HepG2 (cell line): ENCODE results near the gene LAMA5. TPM values are rescaled to one million over a fixed set of nuclear protein-coding genes. Genes with fewer than 3 reads are reported as not detected.

Source experiments
- BORCS8-MEF2B ChIP-seq: sonication (generic); formaldehyde crosslinking; IDR thresholded peaks from 2 replicates; pipeline ENCODE4 v1.8.0; 2022; ENCODE audit warnings: mild to moderate bottlenecking, missing genetic modification reagents
- FOXJ3 ChIP-seq: sonication (generic); formaldehyde crosslinking; IDR thresholded peaks from 2 replicates; pipeline ENCODE4 v1.4.0; 2020; ENCODE audit warnings: missing genetic modification reagents, mild to moderate bottlenecking, borderline replicate concordance
- KLF16 ChIP-seq, 2 experiments: sonication (generic) in 1 of 2; formaldehyde crosslinking in 1 of 2; IDR thresholded peaks; 2 replicates each; pipeline versions ENCODE4 v1.6.1 to v1.8.0; 2016 to 2023; ENCODE audit warnings: missing genetic modification reagents in 2 of 2, missing compliant biosample characterization in 1 of 2
- NFKB2 ChIP-seq: sonication (generic); formaldehyde crosslinking; IDR thresholded peaks from 2 replicates; pipeline ENCODE4 v1.4.0; 2020; ENCODE audit warnings: missing genetic modification reagents, borderline replicate concordance
- RXRB ChIP-seq: IDR thresholded peaks from 2 replicates; pipeline ENCODE4 v1.6.1; 2016; ENCODE audit warnings: borderline replicate concordance, missing genetic modification reagents, missing compliant biosample characterization
- TBP ChIP-seq: sonication (generic); formaldehyde crosslinking; IDR thresholded peaks from 2 replicates; pipeline ENCODE4 v1.5.0; 2020; ENCODE audit warnings: missing genetic modification reagents
- ZEB1 ChIP-seq: IDR thresholded peaks from 2 replicates; pipeline ENCODE4 v1.6.1; 2012; ENCODE audit warnings: mild to moderate bottlenecking, low read depth, inconsistent platforms; ENCODE audit not compliant: insufficient replicate concordance
- ZIK1 ChIP-seq: sonication (generic); formaldehyde crosslinking; IDR thresholded peaks from 2 replicates; pipeline ENCODE4 v1.5.0; 2020; ENCODE audit warnings: mild to moderate bottlenecking, low read depth, missing genetic modification reagents, borderline replicate concordance
- ZNF672 ChIP-seq: sonication (generic); formaldehyde crosslinking; IDR thresholded peaks from 2 replicates; pipeline ENCODE4 v1.8.1; 2022; ENCODE audit warnings: missing genetic modification reagents
- polyA plus RNA-seq, 8 experiments: library from polyadenylated mRNA; depleted of rRNA in 3 of 8; stranded (reverse) in 7 of 8; unstranded in 1 of 8; fragments of >200 nt; fragmentation: Illumina TruSeq in 4 of 8; extraction: Trizol in 4 of 8; gene quantifications; 2 replicates each; pipeline versions ENCODE4 v1.2.1 to v1.2.3, GENCODE V29; 2011 to 2016; ENCODE audit warnings: low read depth in 4 of 8, missing spikeins in 1 of 8, mixed read lengths in 1 of 8; ENCODE audit not compliant: insufficient read depth in 1 of 8
- total RNA-seq, 5 experiments: library from RNA; depleted of rRNA; stranded (reverse); fragments of >200 nt; fragmentation: Illumina TruSeq; extraction: Trizol; gene quantifications; 2 replicates each; pipeline ENCODE4 v1.2.3, GENCODE V29; 2016; ENCODE audit warnings: low read depth in 1 of 5
- TF ChIP-seq, protein P1 (sequence below): IDR thresholded peaks from 2 replicates; pipeline ENCODE4 v1.6.1; 2018; ENCODE audit warnings: missing genetic modification reagents
- TF ChIP-seq, protein P2 (sequence below): sonication (generic); formaldehyde crosslinking; IDR thresholded peaks from 2 replicates; pipeline ENCODE4 v1.4.0; 2020; ENCODE audit warnings: mild to moderate bottlenecking, missing genetic modification reagents
- TF ChIP-seq, protein P3 (sequence below): sonication (generic); formaldehyde crosslinking; IDR thresholded peaks from 2 replicates; pipeline ENCODE4 v1.4.0; 2020; ENCODE audit warnings: mild to moderate bottlenecking, missing genetic modification reagents
- TF ChIP-seq, protein P4 (sequence below): sonication (generic); formaldehyde crosslinking; IDR thresholded peaks from 2 replicates; pipeline ENCODE4 v1.5.0; 2020; ENCODE audit warnings: missing genetic modification reagents
- TF ChIP-seq, protein P5 (sequence below): IDR thresholded peaks from 2 replicates; pipeline ENCODE4 v1.6.1; 2016; ENCODE audit warnings: missing biosample characterization, missing genetic modification reagents, low read depth

The LAMA5 gene
- total and polyA plus RNA-seq, 2 of the 13 experiments (the other 11 are each of a cell fraction or from before 2014, with no cell fraction given), result 21.0 to 44.7 TPM

DNA sequence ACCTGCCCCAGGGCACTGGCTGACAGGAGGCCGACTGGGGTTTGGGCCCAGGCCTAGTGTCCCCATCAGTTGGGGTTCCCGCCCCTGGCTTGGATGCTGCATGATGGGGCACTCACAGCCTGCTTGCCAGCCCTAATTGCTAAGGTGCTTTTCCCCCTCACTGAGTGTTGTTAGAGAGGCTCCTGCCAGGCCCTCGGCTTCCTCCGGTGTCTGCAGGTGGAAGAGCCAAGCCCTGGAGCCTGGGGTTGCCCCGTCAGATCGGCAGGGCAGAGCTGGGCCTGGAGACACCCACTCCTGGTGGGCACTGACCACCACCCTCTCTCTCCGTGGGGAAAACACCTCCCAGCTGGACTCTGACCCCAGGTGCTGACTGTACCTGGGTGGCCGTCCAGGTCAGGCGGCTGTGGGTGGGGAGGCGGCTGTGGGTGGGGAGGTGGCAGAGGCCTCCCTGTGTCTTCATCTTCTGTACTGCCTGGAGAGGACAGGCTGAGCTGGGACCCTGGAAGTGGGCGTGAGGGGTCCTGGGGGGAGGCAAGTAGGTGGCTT, 46.0 kb upstream of the LAMA5 start (continued):
- TF ChIP-seq, protein P1, sequence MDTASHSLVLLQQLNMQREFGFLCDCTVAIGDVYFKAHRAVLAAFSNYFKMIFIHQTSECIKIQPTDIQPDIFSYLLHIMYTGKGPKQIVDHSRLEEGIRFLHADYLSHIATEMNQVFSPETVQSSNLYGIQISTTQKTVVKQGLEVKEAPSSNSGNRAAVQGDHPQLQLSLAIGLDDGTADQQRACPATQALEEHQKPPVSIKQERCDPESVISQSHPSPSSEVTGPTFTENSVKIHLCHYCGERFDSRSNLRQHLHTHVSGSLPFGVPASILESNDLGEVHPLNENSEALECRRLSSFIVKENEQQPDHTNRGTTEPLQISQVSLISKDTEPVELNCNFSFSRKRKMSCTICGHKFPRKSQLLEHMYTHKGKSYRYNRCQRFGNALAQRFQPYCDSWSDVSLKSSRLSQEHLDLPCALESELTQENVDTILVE (CRISPR knock-in tag), result no peak
- TF ChIP-seq, protein P2, sequence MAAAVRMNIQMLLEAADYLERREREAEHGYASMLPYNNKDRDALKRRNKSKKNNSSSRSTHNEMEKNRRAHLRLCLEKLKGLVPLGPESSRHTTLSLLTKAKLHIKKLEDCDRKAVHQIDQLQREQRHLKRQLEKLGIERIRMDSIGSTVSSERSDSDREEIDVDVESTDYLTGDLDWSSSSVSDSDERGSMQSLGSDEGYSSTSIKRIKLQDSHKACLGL (CRISPR knock-in tag), result peak; percentile 11; the same call in 1 of the 2 replicates
- TF ChIP-seq RXRB (CRISPR knock-in tag), result no peak
- TF ChIP-seq, protein P3, sequence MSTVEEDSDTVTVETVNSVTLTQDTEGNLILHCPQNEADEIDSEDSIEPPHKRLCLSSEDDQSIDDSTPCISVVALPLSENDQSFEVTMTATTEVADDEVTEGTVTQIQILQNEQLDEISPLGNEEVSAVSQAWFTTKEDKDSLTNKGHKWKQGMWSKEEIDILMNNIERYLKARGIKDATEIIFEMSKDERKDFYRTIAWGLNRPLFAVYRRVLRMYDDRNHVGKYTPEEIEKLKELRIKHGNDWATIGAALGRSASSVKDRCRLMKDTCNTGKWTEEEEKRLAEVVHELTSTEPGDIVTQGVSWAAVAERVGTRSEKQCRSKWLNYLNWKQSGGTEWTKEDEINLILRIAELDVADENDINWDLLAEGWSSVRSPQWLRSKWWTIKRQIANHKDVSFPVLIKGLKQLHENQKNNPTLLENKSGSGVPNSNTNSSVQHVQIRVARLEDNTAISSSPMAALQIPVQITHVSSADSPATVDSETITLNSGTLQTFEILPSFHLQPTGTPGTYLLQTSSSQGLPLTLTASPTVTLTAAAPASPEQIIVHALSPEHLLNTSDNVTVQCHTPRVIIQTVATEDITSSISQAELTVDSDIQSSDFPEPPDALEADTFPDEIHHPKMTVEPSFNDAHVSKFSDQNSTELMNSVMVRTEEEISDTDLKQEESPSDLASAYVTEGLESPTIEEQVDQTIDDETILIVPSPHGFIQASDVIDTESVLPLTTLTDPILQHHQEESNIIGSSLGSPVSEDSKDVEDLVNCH, result no peak
- TF ChIP-seq, protein P4, sequence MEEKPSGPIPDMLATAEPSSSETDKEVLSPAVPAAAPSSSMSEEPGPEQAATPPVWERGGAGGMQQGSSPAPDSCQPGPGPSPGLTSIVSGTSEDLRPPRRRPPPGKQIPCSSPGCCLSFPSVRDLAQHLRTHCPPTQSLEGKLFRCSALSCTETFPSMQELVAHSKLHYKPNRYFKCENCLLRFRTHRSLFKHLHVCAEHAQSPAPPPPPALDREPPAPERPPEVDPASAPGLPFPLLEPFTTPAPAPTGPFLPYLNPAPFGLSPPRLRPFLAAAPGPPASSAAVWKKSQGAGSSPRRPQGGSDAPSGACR (CRISPR knock-in tag), result no peak
- TF ChIP-seq ZIK1 (CRISPR knock-in tag), result peak; percentile 69; the same call in 1 of the 2 replicates
- 0 out of 4 replicates have a peak, but pooled peaks of 1 of the 2 experiments have one; percentile 27 for TF ChIP-seq KLF16 (CRISPR knock-in tag; IDR thresholded peaks at IDR 0.05)
- TF ChIP-seq NFKB2 (CRISPR knock-in tag), result 0 out of 2 replicates have a peak, but pooled peaks have one; percentile 2
- TF ChIP-seq ZEB1, result peak; percentile 49
- TF ChIP-seq ZNF672, result no peak
- no peak for TF ChIP-seq TBP (CRISPR knock-in tag)
- TF ChIP-seq, protein P5, sequence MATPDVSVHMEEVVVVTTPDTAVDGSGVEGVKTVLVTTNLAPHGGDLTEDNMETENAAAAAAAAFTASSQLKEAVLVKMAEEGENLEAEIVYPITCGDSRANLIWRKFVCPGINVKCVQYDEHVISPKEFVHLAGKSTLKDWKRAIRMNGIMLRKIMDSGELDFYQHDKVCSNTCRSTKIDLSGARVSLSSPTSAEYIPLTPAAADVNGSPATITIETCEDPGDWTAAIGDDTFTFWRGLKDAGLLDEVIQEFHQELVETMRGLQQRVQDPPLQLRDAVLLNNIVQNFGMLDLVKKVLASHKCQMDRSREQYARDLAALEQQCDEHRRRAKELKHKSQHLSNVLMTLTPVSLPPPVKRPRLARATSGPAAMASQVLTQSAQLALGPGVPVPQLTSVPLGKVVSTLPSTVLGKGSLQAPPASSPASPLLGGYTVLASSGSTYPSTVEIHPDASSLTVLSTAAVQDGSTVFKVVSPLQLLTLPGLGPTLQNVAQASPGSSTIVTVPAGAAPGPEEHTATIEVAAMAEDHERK (CRISPR knock-in tag), result no peak
- TF ChIP-seq BORCS8-MEF2B (CRISPR knock-in tag), result 0 out of 2 replicates have a peak, but pooled peaks have one; percentile 33
- no peak for TF ChIP-seq FOXJ3 (CRISPR knock-in tag)
